HAP-1 (cell line): ENCODE measurements around the gene CCDC17.

Source experiments
- DNase-seq, 2 experiments: peaks; one replicate each; pipeline ENCODE4 v3.0.0-alpha.2; 2016 to 2020; ENCODE audit warnings: low spot score in 2 of 2
- H3K27me3 ChIP-seq: fragments of 250-450 bp; sonication (Bioruptor Pico); 2 replicates; pipeline ENCODE4 v1.5.1; 2020; ENCODE audit warnings: low read depth, mild to moderate bottlenecking, moderate library complexity
- H3K36me3 ChIP-seq: fragments of 250-450 bp; sonication (Bioruptor Pico); replicated peaks from 2 replicates; pipeline ENCODE4 v1.5.1; 2020; ENCODE audit warnings: mild to moderate bottlenecking
- H3K4me1 ChIP-seq: fragments of 250-450 bp; sonication (Bioruptor Pico); 2 replicates; pipeline ENCODE4 v1.5.1; 2020; ENCODE audit warnings: mild to moderate bottlenecking
- H3K4me3 ChIP-seq: fragments of 250-450 bp; sonication (Bioruptor Pico); 2 replicates; pipeline ENCODE4 v1.5.1; 2020; ENCODE audit warnings: mild to moderate bottlenecking, moderate library complexity
- H3K9me3 ChIP-seq: fragments of 250-450 bp; sonication (Bioruptor Pico); 2 replicates; pipeline ENCODE4 v1.5.1; 2020; ENCODE audit warnings: mild to moderate bottlenecking, moderate library complexity
- in situ Hi-C: fragments of 300-500 bp; cut with MboI; formaldehyde crosslinking; loops from 3 replicates; pipeline ENCODE4 v1.14.3; 2020; ENCODE audit warnings: low sequenced_read_pairs, inconsistent platforms, mixed read lengths

CCDC17 gene

GRCh38 chr1:45623972-45624371 lies at the start of gene CCDC17:
Gene CCDC17, minus strand, starts transcription at chr1:45624054. Its CDS starts 145 bp downstream, at chr1:45623909.
- Histone ChIP-seq H3K4me1 (no peaks in the 10 kb centered on the region), H3K4me3 (no peak within 1 kb of the TSS), H3K27me3 (no peaks in the 10 kb centered on the region), H3K36me3 (peaks cover 36% of the 10 kb centered on the region), H3K9me3 (no peaks in the 10 kb centered on the region)
- in situ Hi-C loops, result no loop called here
- no peak for DNase-seq

- no peaks in the 10 kb centered on the region; the same call in 1 of the 2 replicates for H3K36me3 ChIP-seq
- peaks cover 5% of the 10 kb centered on the region for H3K4me1 ChIP-seq
- H3K9me3 ChIP-seq, result no peaks in the 10 kb centered on the region
- in situ Hi-C loops, result loop anchor here (25.0 kb wide), 1 partner anchor 217 kb away; no protein-coding TSS in a partner anchor
- H3K4me3 ChIP-seq, result no peak overlapping the region
- H3K27me3 ChIP-seq, result no peaks in the 10 kb centered on the region
- no peak for DNase-seq
These were observed 46.2 kb upstream of the CCDC17 start for GRCh38 chr1:45669859-45670655.

GRCh38 chr1:45669379-45669778 lies 45.5 kb upstream of the CCDC17 start:
- Histone ChIP-seq H3K9me3 (no peaks in the 10 kb centered on the region), H3K4me1 (peaks cover 5% of the 10 kb centered on the region), H3K36me3 (no peaks in the 10 kb centered on the region; the same call in 1 of the 2 replicates), H3K4me3 (no peak overlapping the region), H3K27me3 (no peaks in the 10 kb centered on the region)
- no peak for DNase-seq
- in situ Hi-C loops, result loop anchor here (25.0 kb wide), 1 partner anchor 218 kb away; no protein-coding TSS in a partner anchor

DNA sequence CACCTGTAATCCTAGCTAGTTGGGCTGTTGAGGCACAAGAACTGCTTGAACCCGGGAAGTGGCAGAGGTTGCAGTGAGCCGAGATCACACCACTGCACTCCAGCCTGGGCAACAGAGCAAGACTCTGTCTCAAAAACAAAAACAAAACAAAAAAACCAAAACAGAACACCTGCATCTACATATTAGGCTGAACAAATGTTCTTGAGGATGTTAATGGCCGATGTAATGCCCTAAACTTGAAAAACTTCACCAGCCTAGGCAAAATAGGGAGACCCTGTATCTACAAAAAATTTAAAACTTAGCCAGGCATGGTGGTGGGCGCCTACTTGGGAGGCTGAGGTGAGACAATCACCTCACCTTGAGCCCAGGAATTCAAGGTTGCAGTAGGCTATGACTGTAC lies 44.7 kb upstream of the CCDC17 start:
- in situ Hi-C loops, result loop anchor here (25.0 kb wide), 1 partner anchor 219 kb away; no protein-coding TSS in a partner anchor
- H3K36me3 ChIP-seq, result no peaks in the 10 kb centered on the region; the same call in 1 of the 2 replicates
- no peaks in the 10 kb centered on the region; the same call in 1 of the 2 replicates for H3K4me1 ChIP-seq
- DNase-seq, result no peak
- H3K9me3 ChIP-seq, result no peaks in the 10 kb centered on the region
- H3K27me3 ChIP-seq, result no peaks in the 10 kb centered on the region
- H3K4me3 ChIP-seq, result no peak overlapping the region

DNA sequence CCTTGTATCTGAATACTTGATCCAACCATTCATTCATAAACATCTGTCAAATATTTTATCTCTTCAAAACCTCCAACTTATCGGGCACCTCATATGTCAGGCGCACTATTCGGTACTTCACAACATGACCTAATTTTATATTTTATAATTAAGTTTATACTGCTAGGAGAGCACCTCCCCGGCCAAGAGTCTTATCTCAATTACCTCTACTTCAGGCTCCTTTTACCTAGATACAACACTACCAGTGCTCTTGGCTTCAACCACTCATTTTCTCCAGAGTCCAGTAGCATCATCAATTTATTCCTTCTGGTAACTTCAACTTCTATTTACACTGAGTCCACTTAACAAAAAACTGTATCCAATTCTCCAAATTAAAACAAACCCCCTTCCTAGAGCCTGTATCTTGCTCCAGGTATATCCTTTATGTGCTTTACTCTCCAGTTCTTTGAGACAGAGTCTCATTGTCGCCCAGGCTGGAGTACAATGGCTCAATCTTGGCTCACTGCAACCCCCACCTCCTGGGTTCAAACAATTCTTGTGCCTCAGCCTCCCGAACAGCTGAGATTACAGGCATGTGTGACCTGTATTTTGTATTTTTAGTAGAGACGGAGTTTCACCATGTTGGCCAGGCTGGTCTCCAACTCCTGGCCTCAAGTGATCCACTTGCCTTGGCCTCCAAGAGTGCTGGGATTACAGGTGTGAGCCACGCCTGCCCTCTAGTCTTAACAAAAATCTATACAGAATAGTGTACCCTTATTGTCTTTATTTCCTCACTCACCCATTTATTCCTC lies 43.7 kb upstream of the CCDC17 start:
- Histone ChIP-seq H3K9me3 (no peaks in the 10 kb centered on the region), H3K27me3 (no peaks in the 10 kb centered on the region), H3K4me3 (no peak overlapping the region), H3K36me3 (no peaks in the 10 kb centered on the region; the same call in 1 of the 2 replicates), H3K4me1 (no peaks in the 10 kb centered on the region; the same call in 1 of the 2 replicates)
- no peak for DNase-seq
- in situ Hi-C loops, result loop anchor here (25.0 kb wide), 1 partner anchor 220 kb away; no protein-coding TSS in a partner anchor

GRCh38 chr1:45666836-45667235 lies 43.0 kb upstream of the CCDC17 start:
- DNase-seq, result no peak
- Histone ChIP-seq H3K36me3 (no peaks in the 10 kb centered on the region; the same call in 1 of the 2 replicates), H3K4me3 (no peak overlapping the region), H3K27me3 (no peaks in the 10 kb centered on the region), H3K4me1 (no peaks in the 10 kb centered on the region; the same call in 1 of the 2 replicates), H3K9me3 (no peaks in the 10 kb centered on the region)
- in situ Hi-C loops, result loop anchor here (25.0 kb wide), 1 partner anchor 220 kb away; no protein-coding TSS in a partner anchor

GRCh38 chr1:45660336-45660735 lies 36.5 kb upstream of the CCDC17 start:
- DNase-seq, result no peak
- peaks cover 48% of the 10 kb centered on the region for H3K36me3 ChIP-seq
- no peaks in the 10 kb centered on the region for H3K9me3 ChIP-seq
- no peak overlapping the region for H3K4me3 ChIP-seq
- peaks cover 7% of the 10 kb centered on the region for H3K4me1 ChIP-seq
- H3K27me3 ChIP-seq, result no peaks in the 10 kb centered on the region
- in situ Hi-C loops, result loop anchor here (25.0 kb wide), 1 partner anchor 227 kb away; no protein-coding TSS in a partner anchor

DNA sequence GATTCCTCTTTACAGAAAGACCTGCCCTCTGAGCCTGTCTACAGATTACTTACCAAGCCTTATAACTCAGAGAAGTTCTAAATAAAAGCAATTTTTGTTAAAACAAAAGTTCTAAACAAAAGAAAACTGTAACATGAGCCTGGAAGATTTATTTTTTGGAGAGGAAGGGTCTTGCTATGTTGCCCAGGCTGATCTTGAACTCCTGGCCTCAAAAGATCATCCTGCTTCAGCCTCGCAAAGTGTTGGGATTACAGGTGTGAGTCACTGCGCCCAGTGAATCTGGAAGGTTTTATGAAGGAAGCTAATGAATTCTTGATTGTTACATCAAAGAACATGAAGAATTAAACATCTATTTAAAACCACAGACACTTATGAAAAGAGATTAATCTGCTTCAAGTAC lies 35.4 kb upstream of the CCDC17 start:
- Histone ChIP-seq H3K4me3 (no peak overlapping the region), H3K9me3 (no peaks in the 10 kb centered on the region), H3K27me3 (no peaks in the 10 kb centered on the region), H3K4me1 (peaks cover 13% of the 10 kb centered on the region), H3K36me3 (peaks cover 57% of the 10 kb centered on the region)
- in situ Hi-C loops, result loop anchor here (25.0 kb wide), 1 partner anchor 228 kb away; no protein-coding TSS in a partner anchor
- DNase-seq, result no peak

DNA sequence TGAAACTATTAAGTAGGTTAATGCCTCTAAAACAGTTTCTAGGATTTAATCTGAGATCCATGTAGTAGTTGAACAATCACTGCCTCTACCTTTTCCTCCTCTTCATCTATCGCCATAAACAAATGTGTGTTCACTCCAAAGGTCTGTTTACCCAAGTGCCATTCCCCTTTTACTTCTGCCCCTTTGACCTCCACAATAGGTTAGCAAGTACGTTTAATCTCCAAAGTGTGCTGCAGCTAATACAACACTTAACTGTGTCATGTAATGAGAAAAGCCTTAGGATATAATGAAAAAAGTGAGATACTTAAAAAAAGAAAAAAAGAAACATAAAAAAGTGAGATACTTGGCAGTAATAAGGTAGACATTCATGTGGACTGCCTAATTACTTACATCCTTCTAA lies 34.3 kb upstream of the CCDC17 start:
- peaks cover 64% of the 10 kb centered on the region for H3K36me3 ChIP-seq
- in situ Hi-C loops, result loop anchor here (25.0 kb wide), 1 partner anchor 229 kb away; no protein-coding TSS in a partner anchor
- DNase-seq, result no peak

DNA sequence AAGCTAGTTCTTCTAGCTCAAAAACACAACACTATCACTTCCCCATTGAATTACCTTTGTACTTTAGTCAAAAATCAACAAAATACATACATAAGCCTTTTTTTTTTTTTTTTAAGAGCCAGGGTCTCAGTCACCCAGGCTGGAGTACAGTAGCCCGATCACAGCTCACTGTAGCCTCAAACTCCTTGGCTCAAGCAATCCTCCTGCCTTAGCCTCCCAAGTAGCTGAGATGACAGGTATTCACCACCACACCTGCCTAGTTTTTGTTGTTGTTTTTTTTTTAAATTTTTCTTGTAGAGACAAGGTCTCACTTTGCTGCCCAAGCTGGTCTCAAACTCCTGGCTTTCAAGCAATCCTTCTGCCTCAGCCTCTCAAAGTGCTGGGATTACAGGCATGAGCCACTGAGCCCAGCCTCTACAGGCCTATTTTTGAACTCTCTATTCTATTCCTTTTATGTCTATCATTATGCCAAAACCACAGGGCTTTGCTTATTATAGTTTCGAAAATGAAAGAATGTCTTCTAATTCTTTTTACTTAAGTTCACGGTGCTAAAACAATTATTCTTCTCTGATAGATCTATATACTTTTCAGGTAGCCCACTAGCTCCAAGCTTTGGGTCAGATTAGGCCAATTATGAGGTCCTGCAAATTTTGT lies 32.8 kb upstream of the CCDC17 start:
- H3K9me3 ChIP-seq, result no peaks in the 10 kb centered on the region
- no peak overlapping the region for H3K4me3 ChIP-seq
- in situ Hi-C loops, result loop anchor here (25.0 kb wide), 1 partner anchor 231 kb away; no protein-coding TSS in a partner anchor
- H3K27me3 ChIP-seq, result no peaks in the 10 kb centered on the region
- DNase-seq, result no peak
- H3K4me1 ChIP-seq, result peaks cover 13% of the 10 kb centered on the region
- H3K36me3 ChIP-seq, result peaks cover 70% of the 10 kb centered on the region

More for the DNA sequence above, 34.3 kb upstream of the CCDC17 start:
- Histone ChIP-seq H3K27me3 (no peaks in the 10 kb centered on the region), H3K4me1 (peaks cover 13% of the 10 kb centered on the region), H3K9me3 (no peaks in the 10 kb centered on the region), H3K4me3 (no peak overlapping the region)

DNA sequence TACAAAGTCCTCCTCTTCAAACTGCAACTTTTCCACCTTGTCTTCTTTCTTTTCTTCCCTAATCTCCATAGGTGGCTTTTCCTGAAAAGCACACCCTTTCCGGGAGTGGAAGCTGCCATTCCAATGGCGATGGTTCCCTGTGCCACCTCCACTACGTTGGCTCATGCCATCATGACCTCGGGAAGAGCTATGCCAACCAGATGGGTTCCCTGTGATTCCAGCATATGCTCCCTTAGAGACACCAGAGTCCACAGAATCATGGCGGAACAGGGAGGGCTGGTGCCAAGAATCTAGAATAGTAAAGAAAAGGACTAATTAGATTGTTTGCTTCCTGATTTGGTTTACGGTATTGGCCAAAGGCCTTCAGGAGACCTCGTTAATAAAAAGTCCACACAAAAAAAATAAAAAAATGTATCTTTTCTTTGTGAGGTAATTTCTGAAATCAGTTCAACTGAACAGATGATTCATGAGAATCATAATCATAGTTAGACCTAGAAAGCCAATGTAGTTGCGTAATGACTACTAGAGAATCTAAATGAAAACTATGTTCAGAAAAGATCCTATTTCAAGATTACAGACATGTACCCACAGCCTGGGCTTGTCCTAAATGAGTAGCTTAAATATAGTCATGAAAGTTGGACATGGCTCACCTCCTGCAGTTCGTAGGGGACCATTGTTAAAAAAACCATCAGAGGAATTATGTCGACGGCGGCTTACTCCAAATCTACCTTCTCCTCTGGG lies 30.9 kb upstream of the CCDC17 start:
- in situ Hi-C loops, result loop anchor here (25.0 kb wide), 1 partner anchor 233 kb away; no protein-coding TSS in a partner anchor
- DNase-seq, result no peak
- Histone ChIP-seq H3K4me1 (peaks cover 13% of the 10 kb centered on the region), H3K4me3 (no peak overlapping the region), H3K27me3 (no peaks in the 10 kb centered on the region), H3K9me3 (no peaks in the 10 kb centered on the region), H3K36me3 (peaks cover 72% of the 10 kb centered on the region)

DNA sequence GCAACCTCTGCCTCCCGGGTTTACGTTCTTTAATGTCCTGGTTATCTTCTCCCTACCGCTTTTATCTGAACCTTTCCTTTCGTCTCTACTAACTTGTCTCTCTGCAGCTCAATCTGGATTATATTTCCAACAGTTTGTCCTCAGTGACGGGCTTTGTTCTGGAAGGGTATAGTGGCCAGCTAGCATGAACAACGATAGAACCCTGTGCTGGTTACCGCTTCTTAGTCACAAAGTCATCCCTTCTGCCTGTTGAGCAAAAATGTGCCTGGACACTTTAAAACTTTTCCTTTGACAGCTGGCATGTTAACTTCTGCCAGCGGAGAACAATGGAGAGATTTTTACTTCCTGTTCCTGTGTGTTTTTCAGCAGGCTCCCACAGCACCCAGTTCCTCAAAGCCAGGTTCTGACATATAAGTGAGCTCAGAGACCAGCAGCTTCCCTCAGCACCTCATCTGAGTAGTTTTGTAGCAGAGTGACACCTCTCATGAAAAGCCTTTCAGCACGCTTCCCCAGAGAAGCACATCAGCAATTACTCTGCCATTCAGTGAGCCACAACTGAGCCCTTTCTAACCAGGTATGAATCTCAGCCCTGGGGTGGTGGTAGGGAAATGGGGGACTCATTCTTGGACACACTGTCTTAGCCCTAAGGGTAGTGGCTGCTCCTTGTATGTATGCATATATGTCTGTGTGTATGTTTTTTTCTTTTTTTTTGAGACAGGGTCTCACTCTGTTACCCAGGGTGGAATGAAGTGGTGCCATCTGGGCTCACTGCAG lies 23.6 kb upstream of the CCDC17 start:
- DNase-seq, result no peak
- peaks cover 31% of the 10 kb centered on the region for H3K36me3 ChIP-seq
- no peaks in the 10 kb centered on the region; the same call in 1 of the 2 replicates for H3K4me1 ChIP-seq
- in situ Hi-C loops, result no loop called here
- H3K27me3 ChIP-seq, result no peaks in the 10 kb centered on the region
- H3K9me3 ChIP-seq, result no peaks in the 10 kb centered on the region
- H3K4me3 ChIP-seq, result no peak overlapping the region
